AG04450 (cell line): ENCODE measurements around the gene SULF2. TPM values are rescaled to one million over a fixed set of nuclear protein-coding genes. Genes with fewer than 3 reads are reported as not detected.
"Not testable (repeated sequence)": the region's sequence is repeated elsewhere in the genome, so short reads cannot be mapped to it uniquely, and the experiment has no call there.

ENCODE experiments used
- CTCF ChIA-PET: fragments of 300-600, 350-600 bp; formaldehyde crosslinking; extraction: SDS; loops from one replicate; lab custom pipeline; 2022; ENCODE audit warnings: antibody characterized with exemption, inconsistent platforms; lab: Charles Lee
- POLR2A ChIA-PET: fragments of 350-600 bp; formaldehyde crosslinking; extraction: SDS; loops from one replicate; lab custom pipeline; 2021; ENCODE audit warnings: antibody characterized with exemption, inconsistent platforms; lab: Yijun Ruan, JAX
- DNase-seq: peaks from one replicate; pipeline ENCODE4 v3.0.0-alpha.2; 2011; ENCODE audit warnings: low read depth, low spot score
- H3K27ac ChIP-seq: one replicate; pipeline ENCODE4 v1.5.1; 2012; ENCODE audit warnings: low read depth, low read length, control low read depth
- H3K27me3 ChIP-seq: one replicate; pipeline ENCODE4 v1.6.0; 2012; ENCODE audit warnings: low read length; ENCODE audit not compliant: control insufficient read depth, insufficient read depth
- H3K4me3 ChIP-seq: 2 replicates; pipeline ENCODE4 v1.5.1; 2011; ENCODE audit warnings: mild to moderate bottlenecking, low read depth, low read length, control low read depth
- H3K9me3 ChIP-seq: 2 replicates; pipeline ENCODE4 v1.5.1; 2012; ENCODE audit warnings: low read length; ENCODE audit not compliant: control insufficient read depth, insufficient read depth
- CTCF ChIP-seq: IDR thresholded peaks from 2 replicates; pipeline ENCODE4 v1.5.1; 2011; ENCODE audit warnings: low read depth, low read length, control low read depth, inconsistent platforms
- polyA plus RNA-seq: library from polyadenylated mRNA; depleted of rRNA; stranded (reverse); fragments of >200 nt; gene quantifications from 2 replicates; pipeline ENCODE4 v1.2.3, GENCODE V29; 2011

The SULF2 gene
- polyA plus RNA-seq, 1 experiment, result 0.73 TPM

GRCh38 chr20:47799116-47799715, 13.9 kb upstream of the SULF2 start:
- no peak for DNase-seq
- ChIA-PET CTCF (no interaction called here), POLR2A (no interaction called here)
- no peaks in the 10 kb centered on the region for H3K27me3 ChIP-seq
- TF ChIP-seq CTCF, result no peak
- H3K4me3 ChIP-seq, result no peak overlapping the region
- no peak overlapping the region for H3K27ac ChIP-seq
- no peaks in the 10 kb centered on the region; the same call in 1 of the 2 replicates for H3K9me3 ChIP-seq

DNA sequence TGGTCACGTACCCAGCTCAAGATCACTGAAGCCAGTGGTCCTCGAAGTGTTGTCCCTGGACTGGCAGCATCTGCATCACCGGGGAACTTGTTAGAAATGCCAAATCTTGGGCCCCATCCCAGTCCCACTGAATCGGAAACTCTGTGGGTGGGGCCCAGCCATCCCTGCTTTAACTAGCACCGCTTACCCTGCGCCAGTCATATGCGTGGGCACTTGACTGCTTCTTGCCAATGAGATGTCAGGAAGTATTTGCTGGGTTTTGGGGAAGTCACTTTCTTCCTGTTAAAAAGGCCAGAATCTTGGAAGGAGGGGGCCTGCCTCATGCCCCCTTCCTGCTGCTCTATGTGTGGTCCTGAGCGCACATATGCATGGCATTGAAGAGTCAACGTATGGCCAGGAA, 11.7 kb upstream of the SULF2 start:
- ChIA-PET POLR2A (no interaction called here), CTCF (interaction anchor here (0.6 kb wide), 1 partner anchor 26 kb away, joined by 4 read pairs; no protein-coding TSS in a partner anchor)
- Histone ChIP-seq H3K4me3 (no peak overlapping the region), H3K27me3 (no peaks in the 10 kb centered on the region), H3K9me3 (no peaks in the 10 kb centered on the region; the same call in 1 of the 2 replicates), H3K27ac (no peak overlapping the region)
- no peak for TF ChIP-seq CTCF
- DNase-seq, result no peak

GRCh38 chr20:47795214-47795907, 10.1 kb upstream of the SULF2 start:
- POLR2A ChIA-PET, result no interaction called here
- Histone ChIP-seq H3K4me3 (no peak overlapping the region), H3K27ac (no peak overlapping the region), H3K9me3 (no peaks in the 10 kb centered on the region; the same call in 1 of the 2 replicates), H3K27me3 (peaks cover 4% of the 10 kb centered on the region)
- no peak for TF ChIP-seq CTCF
- CTCF ChIA-PET, result no interaction called here
- DNase-seq, result no peak

- CTCF ChIA-PET, result not testable (repeated sequence)
Measured at GRCh38 chr20:47794264-47794663, 9.0 kb upstream of the SULF2 start.

GRCh38 chr20:47792021-47792618, 6.8 kb upstream of the SULF2 start:
- ChIA-PET POLR2A (no interaction called here), CTCF (interaction anchor here (1.0 kb wide), 1 partner anchor 829 kb away, joined by 8 read pairs; no protein-coding TSS in a partner anchor)
- no peak for TF ChIP-seq CTCF
- peak; percentile 65 for DNase-seq
- peak overlapping the region; percentile 31 for H3K27ac ChIP-seq
- no peaks in the 10 kb centered on the region; the same call in 1 of the 2 replicates for H3K9me3 ChIP-seq
- peaks cover 30% of the 10 kb centered on the region for H3K27me3 ChIP-seq
- no peak overlapping the region for H3K4me3 ChIP-seq

More at GRCh38 chr20:47794264-47794663, 9.0 kb upstream of the SULF2 start:
- H3K4me3 ChIP-seq, DNase-seq, POLR2A ChIA-PET, H3K9me3 ChIP-seq, H3K27ac ChIP-seq: not testable (repeated sequence)
- H3K27me3 ChIP-seq, result peaks cover 12% of the 10 kb centered on the region
